K562 (cell line): ENCODE measurements around the gene GPR162. TPM values are rescaled to one million over a fixed set of nuclear protein-coding genes. Genes with fewer than 3 reads are reported as not detected.

Experiments
- ATAC-seq: fragments of 200-7000 bp; cut with Tn5 transposase; 3 replicates; pipeline ENCODE4 v1.9.1; 2020; ENCODE audit warnings: moderate library complexity
- BruUV-seq: library from RNA; stranded (reverse); fragments of 400-500 nt; replicated peaks from 2 replicates; lab custom pipeline; 2021; lab: Mats Ljungman, UMichigan
- CTCF ChIA-PET: fragments of 300-600 bp; formaldehyde crosslinking; extraction: SDS; loops from one replicate; lab custom pipeline; 2021; ENCODE audit warnings: low intra/inter-chr PET ratio; lab: Yijun Ruan, JAX
- POLR2A ChIA-PET: fragments of 300-600, 350-650 bp; sonication (Branson Sonifier 250); formaldehyde crosslinking; extraction: SDS; loops from one replicate; lab custom pipeline; 2021; ENCODE audit warnings: antibody characterized with exemption, inconsistent platforms; lab: Yijun Ruan, JAX
- DNase-seq, 4 experiments: peaks; one replicate each; pipeline versions ENCODE4 v3.0.0 to v3.0.0-alpha.2; 2011 to 2018; ENCODE audit warnings: low spot score in 3 of 4, mixed read lengths in 3 of 4; ENCODE audit errors: extremely low read depth in 1 of 4
- FAIRE-seq: peaks from 2 replicates; lab custom pipeline; 2011; peaks lifted over from hg19 to GRCh38; lab: Jason Lieb, UNC
- H2AFZ ChIP-seq: 2 replicates; pipeline ENCODE4 v1.6.0; 2011; ENCODE audit warnings: low read depth, low read length, control low read depth, inconsistent platforms
- H3K27ac ChIP-seq: fragments of 200-600 bp; 3 replicates; pipeline ENCODE4 v1.8.0; 2011; ENCODE audit warnings: low read depth, mild to moderate bottlenecking, control low read depth, inconsistent platforms, low read length, moderate library complexity, mixed read lengths; ENCODE audit errors: extremely low read depth
- H3K27me3 ChIP-seq, 2 experiments: fragments of 300-600 bp in 1 of 2; 2 replicates in 1 of 2; 3 replicates in 1 of 2; pipeline versions ENCODE4 v1.6.0 to v1.8.0; 2011; ENCODE audit warnings: inconsistent platforms in 2 of 2, low read length in 2 of 2, mild to moderate bottlenecking in 1 of 2, mixed read lengths in 1 of 2, moderate library complexity in 1 of 2; ENCODE audit not compliant: control insufficient read depth in 2 of 2, insufficient read depth in 2 of 2
- H3K36me3 ChIP-seq: fragments of 300-600 bp; 3 replicates; pipeline ENCODE4 v1.8.0; 2011; ENCODE audit warnings: mild to moderate bottlenecking, low read length, inconsistent platforms; ENCODE audit not compliant: control insufficient read depth, insufficient read depth
- H3K4me1 ChIP-seq, 2 experiments: fragments of 200-600 bp in 1 of 2; replicated peaks in 1 of 2; 2 replicates in 1 of 2; 3 replicates in 1 of 2; pipeline versions ENCODE4 v1.5.1 to v1.8.0; 2011; ENCODE audit warnings: inconsistent platforms in 2 of 2, low read length in 2 of 2, mild to moderate bottlenecking in 1 of 2, mixed read lengths in 1 of 2, moderate library complexity in 1 of 2; ENCODE audit not compliant: control insufficient read depth in 2 of 2, insufficient read depth in 2 of 2
- H3K4me2 ChIP-seq: 2 replicates; pipeline ENCODE4 v1.6.1; 2011; ENCODE audit warnings: low read length, control low read depth, inconsistent platforms, mixed read lengths; ENCODE audit not compliant: insufficient read depth
- H3K4me3 ChIP-seq: fragments of 200-600 bp; sonication (generic), shearing (Covaris generic); 2 replicates; pipeline ENCODE4 v1.5.1; 2016; ENCODE audit warnings: control low read depth, inconsistent platforms
- H3K79me2 ChIP-seq: fragments of 200-600 bp; 3 replicates; pipeline ENCODE4 v1.8.0; 2011; ENCODE audit warnings: low read length, inconsistent platforms; ENCODE audit not compliant: control insufficient read depth, insufficient read depth
- H3K9ac ChIP-seq, 2 experiments: 2 replicates each; pipeline versions ENCODE4 v1.6.0 to v1.6.1; 2011; ENCODE audit warnings: low read depth in 2 of 2, low read length in 2 of 2, control low read depth in 1 of 2, inconsistent platforms in 1 of 2, mild to moderate bottlenecking in 1 of 2, mixed read lengths in 1 of 2; ENCODE audit not compliant: insufficient read depth in 1 of 2
- H3K9me1 ChIP-seq: one replicate; pipeline ENCODE4 v1.6.0; 2011; ENCODE audit warnings: inconsistent platforms, mild to moderate bottlenecking, low read length, moderate library complexity; ENCODE audit not compliant: control insufficient read depth, insufficient read depth
- H3K9me3 ChIP-seq: replicated peaks from 2 replicates; pipeline ENCODE4 v1.5.1; 2011; ENCODE audit warnings: low read depth, low read length, inconsistent platforms; ENCODE audit not compliant: control insufficient read depth, insufficient read depth
- H4K20me1 ChIP-seq: replicated peaks from 2 replicates; pipeline ENCODE4 v1.6.1; 2011; ENCODE audit warnings: low read length, inconsistent platforms, mixed read lengths; ENCODE audit not compliant: control insufficient read depth, insufficient read depth
- EZH2 ChIP-seq: IDR thresholded peaks from 2 replicates; pipeline ENCODE4 v1.6.1; 2012; ENCODE audit warnings: low read depth, mild to moderate bottlenecking, inconsistent platforms, low read length, borderline replicate concordance
- NR2F6 ChIP-seq: fragments of 450-650 bp; formaldehyde crosslinking; IDR thresholded peaks from 2 replicates; pipeline ENCODE4 v1.4.0; 2020; ENCODE audit warnings: mild to moderate bottlenecking
- NUFIP1 ChIP-seq: fragments of 450-650 bp; IDR thresholded peaks from 2 replicates; pipeline ENCODE4 v1.6.1; 2018; ENCODE audit not compliant: partially characterized antibody
- PCBP2 ChIP-seq: fragments of 200-400 bp; formaldehyde crosslinking; IDR thresholded peaks from 2 replicates; pipeline ENCODE4 v1.6.1; 2018; ENCODE audit warnings: low read length, low read depth, mild to moderate bottlenecking, moderate library complexity; ENCODE audit not compliant: poor library complexity, severe bottlenecking
- PHF20 ChIP-seq: fragments of 450-650 bp; IDR thresholded peaks from 2 replicates; pipeline ENCODE4 v1.6.1; 2018; ENCODE audit not compliant: partially characterized antibody
- POLR3G ChIP-seq: IDR thresholded peaks from 2 replicates; pipeline ENCODE4 v1.6.1; 2011; ENCODE audit not compliant: insufficient read length, insufficient replicate concordance; ENCODE audit errors: extremely low read depth
- ZNF133 ChIP-seq: fragments of 250-450 bp; sonication (Bioruptor Pico); IDR thresholded peaks from 2 replicates; pipeline ENCODE4 v1.4.0; 2020; ENCODE audit warnings: mild to moderate bottlenecking
- ZNF263 ChIP-seq: sonication (generic); formaldehyde crosslinking; IDR thresholded peaks from 2 replicates; pipeline ENCODE4 v1.8.0; 2022; ENCODE audit warnings: mild to moderate bottlenecking, missing genetic modification reagents, borderline replicate concordance
- ZNF699 ChIP-seq: fragments of 250-450 bp; sonication (Bioruptor Pico); IDR thresholded peaks from 2 replicates; pipeline ENCODE4 v1.8.0; 2021; ENCODE audit warnings: mild to moderate bottlenecking, moderate library complexity; ENCODE audit not compliant: insufficient replicate concordance
- WGBS: fragments of 100-300 bp; shearing (Covaris generic); methylation state at CpG from one replicate; pipeline ENCODE4 v1.1.6; 2016; ENCODE audit warnings: low coverage, mixed read lengths; ENCODE audit not compliant: insufficient coverage; ENCODE audit errors: missing lambda C conversion rate; 5-methylcytosine and 5-hydroxymethylcytosine counted together
- in situ Hi-C: fragments of 300-500 bp; cut with MboI; formaldehyde crosslinking; loops from 4 replicates; pipeline ENCODE4 v1.15.0; 2018; ENCODE audit warnings: inconsistent platforms, mixed read lengths
- intact Hi-C: fragments of 100-400 bp; cut with micrococcal nuclease; formaldehyde crosslinking; loops from 2 replicates; pipeline ENCODE4 v1.14.2; 2022
- polyA plus RNA-seq, 8 experiments: library from polyadenylated mRNA; depleted of rRNA in 4 of 8; stranded (reverse) in 5 of 8; unstranded in 3 of 8; fragments of >200 nt; fragmentation: Nextera tagmentation in 2 of 8; fragmentation: Illumina TruSeq in 1 of 8; extraction: Ambion mirVana in 2 of 8; extraction: Trizol in 1 of 8; gene quantifications; 2 replicates each; pipeline versions ENCODE4 v1.2.1 to v1.2.3, GENCODE V29; 2011 to 2014; ENCODE audit warnings: inconsistent platforms in 1 of 8, missing spikeins in 1 of 8
- total RNA-seq, 7 experiments: library from RNA; depleted of rRNA in 6 of 7; stranded (reverse); fragments of >200 nt in 6 of 7; fragmentation: Illumina TruSeq in 2 of 7; extraction: Trizol in 2 of 7; gene quantifications; 2 replicates each; pipeline versions ENCODE4 v1.2.1 to v1.2.3, GENCODE V29; 2011 to 2021; ENCODE audit warnings: low replicate concordance in 1 of 7
- TF ChIP-seq, protein P1 (sequence below): fragments of 450-650 bp; IDR thresholded peaks from 2 replicates; pipeline ENCODE4 v1.6.1; 2016

Gene GPR162
- total and polyA plus RNA-seq, 9 of the 15 experiments (the other 6 are each of a cell fraction or from before 2014, with no cell fraction given), result 0.65 to 1.8 (median 1.1) TPM; not detected in 2

GRCh38 chr12:6791931-6792520, 29.6 kb upstream of the GPR162 start:
- DNase-seq (no peak), ATAC-seq (no peak)
- peak overlapping the region; percentile 59; the same call in 1 of the 2 replicates for H2AFZ ChIP-seq
- H4K20me1 ChIP-seq, result no peaks in the 10 kb centered on the region
- peaks cover 0 to 11% of the 10 kb centered on the region in 2 experiments; a peak in 2 of 5 replicates for H3K4me1 ChIP-seq
- WGBS, result 68% methylated on average over 8 of the region's 13 CpGs
- CTCF ChIA-PET, result no interaction called here
- H3K27ac ChIP-seq, result no peak overlapping the region
- in situ Hi-C loops (no loop called here), intact Hi-C loops (no loop called here)
- H3K9me1 ChIP-seq, result no peaks in the 10 kb centered on the region
- H3K9me3 ChIP-seq, result no peaks in the 10 kb centered on the region
- no peak overlapping the region for H3K4me2 ChIP-seq
- H3K9ac ChIP-seq, result no peak overlapping the region; a peak in 1 of 4 replicates
- no TSS peak for BruUV-seq
- no peak for TF ChIP-seq NUFIP1
- no peak for TF ChIP-seq PCBP2
- TF ChIP-seq POLR3G, result no peak
- TF ChIP-seq ZNF263, result no peak
- no peak for TF ChIP-seq ZNF133 (CRISPR knock-in tag)
- no peak for TF ChIP-seq EZH2
- TF ChIP-seq, protein P1, sequence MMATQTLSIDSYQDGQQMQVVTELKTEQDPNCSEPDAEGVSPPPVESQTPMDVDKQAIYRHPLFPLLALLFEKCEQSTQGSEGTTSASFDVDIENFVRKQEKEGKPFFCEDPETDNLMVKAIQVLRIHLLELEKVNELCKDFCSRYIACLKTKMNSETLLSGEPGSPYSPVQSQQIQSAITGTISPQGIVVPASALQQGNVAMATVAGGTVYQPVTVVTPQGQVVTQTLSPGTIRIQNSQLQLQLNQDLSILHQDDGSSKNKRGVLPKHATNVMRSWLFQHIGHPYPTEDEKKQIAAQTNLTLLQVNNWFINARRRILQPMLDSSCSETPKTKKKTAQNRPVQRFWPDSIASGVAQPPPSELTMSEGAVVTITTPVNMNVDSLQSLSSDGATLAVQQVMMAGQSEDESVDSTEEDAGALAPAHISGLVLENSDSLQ, result no peak
- TF ChIP-seq NR2F6 (CRISPR knock-in tag), result no peak
- no peak for TF ChIP-seq ZNF699
- TF ChIP-seq PHF20, result no peak
- TF ChIP-seq, all 486 proteins: peak for 0
- Histone ChIP-seq H3K79me2 (no peaks in the 10 kb centered on the region), H3K4me3 (no peak overlapping the region), H3K36me3 (no peaks in the 10 kb centered on the region), H3K27me3 (no peaks in the 10 kb centered on the region)
- POLR2A ChIA-PET, result interaction anchor here (0.8 to 1.2 kb wide), 3 partner anchors 20 to 178 kb away, joined by 3 to 4 read pairs (median 3); partner anchors contain the start of genes C12orf57, LAG3 and RNU7-1
- no peak for FAIRE-seq
